GM12874 (cell line): Measurements from ENCODE around the gene UNC5A.

Experiments
- TF ChIP-seq, protein P1 (sequence below): IDR thresholded peaks from 2 replicates; pipeline ENCODE4 v1.5.1; 2011; ENCODE audit warnings: low read depth, mild to moderate bottlenecking, control low read depth, low read length, moderate library complexity; ENCODE audit not compliant: insufficient read depth

Gene UNC5A

DNA sequence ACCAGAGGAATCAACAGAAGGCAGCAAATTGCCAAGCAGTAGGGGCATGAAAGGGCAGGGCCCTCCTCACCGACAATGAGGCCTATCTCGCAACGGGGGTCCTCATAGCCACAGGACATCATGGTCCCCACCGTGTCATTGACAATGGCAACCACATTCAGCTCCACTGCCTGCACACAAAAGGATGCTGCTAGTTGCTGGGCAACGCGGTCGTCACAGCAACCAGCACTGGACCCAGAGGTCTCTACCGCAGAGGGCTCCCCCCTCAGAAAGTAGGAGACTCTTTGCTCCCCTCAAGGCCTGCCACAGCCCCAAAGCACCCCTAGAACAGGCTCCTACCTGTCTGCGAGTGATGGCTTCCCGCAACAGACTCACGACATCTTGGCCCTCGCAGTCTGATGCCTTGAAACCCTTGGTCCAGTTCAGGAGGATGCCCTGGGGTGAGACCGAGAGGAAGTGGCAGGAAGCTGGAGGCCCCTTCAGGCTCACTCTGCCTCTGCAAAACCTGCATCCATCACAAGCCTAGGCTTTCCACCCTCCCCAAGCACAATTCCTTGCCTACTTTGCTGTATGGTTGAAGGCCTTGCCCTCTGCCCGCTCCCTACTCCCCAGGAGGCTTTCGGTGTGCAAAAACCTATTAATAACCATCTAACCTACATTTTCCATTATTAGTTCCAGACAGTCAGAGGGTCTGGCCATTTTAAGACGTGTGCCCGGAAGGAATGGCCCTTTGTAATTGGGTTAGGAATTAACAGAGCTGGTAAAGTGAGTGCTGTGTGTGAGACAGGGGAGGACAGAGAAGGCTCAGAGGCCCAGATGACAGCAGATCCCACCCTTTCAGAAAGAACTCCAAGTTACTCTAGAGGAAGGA lies 73.6 kb downstream of the UNC5A start:
- TF ChIP-seq, protein P1, sequence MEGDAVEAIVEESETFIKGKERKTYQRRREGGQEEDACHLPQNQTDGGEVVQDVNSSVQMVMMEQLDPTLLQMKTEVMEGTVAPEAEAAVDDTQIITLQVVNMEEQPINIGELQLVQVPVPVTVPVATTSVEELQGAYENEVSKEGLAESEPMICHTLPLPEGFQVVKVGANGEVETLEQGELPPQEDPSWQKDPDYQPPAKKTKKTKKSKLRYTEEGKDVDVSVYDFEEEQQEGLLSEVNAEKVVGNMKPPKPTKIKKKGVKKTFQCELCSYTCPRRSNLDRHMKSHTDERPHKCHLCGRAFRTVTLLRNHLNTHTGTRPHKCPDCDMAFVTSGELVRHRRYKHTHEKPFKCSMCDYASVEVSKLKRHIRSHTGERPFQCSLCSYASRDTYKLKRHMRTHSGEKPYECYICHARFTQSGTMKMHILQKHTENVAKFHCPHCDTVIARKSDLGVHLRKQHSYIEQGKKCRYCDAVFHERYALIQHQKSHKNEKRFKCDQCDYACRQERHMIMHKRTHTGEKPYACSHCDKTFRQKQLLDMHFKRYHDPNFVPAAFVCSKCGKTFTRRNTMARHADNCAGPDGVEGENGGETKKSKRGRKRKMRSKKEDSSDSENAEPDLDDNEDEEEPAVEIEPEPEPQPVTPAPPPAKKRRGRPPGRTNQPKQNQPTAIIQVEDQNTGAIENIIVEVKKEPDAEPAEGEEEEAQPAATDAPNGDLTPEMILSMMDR, result no peak

DNA sequence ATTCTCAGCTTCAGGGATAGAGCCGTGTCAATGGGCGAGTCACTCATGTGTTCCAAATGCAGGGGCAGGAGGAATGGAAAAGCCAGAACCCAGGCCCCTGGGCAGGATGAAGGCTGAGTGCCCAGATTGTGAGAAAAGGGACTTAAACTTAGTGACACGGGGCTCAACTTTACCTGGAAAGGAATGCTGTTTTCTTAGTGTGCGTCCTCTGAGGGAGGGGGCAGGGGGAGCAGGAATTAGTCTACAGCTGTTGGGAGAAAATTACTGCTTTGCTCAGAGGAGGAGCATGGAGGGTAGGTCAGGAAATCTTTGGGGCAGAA lies 74.2 kb downstream of the UNC5A start:
- TF ChIP-seq, protein P1, result no peak

DNA sequence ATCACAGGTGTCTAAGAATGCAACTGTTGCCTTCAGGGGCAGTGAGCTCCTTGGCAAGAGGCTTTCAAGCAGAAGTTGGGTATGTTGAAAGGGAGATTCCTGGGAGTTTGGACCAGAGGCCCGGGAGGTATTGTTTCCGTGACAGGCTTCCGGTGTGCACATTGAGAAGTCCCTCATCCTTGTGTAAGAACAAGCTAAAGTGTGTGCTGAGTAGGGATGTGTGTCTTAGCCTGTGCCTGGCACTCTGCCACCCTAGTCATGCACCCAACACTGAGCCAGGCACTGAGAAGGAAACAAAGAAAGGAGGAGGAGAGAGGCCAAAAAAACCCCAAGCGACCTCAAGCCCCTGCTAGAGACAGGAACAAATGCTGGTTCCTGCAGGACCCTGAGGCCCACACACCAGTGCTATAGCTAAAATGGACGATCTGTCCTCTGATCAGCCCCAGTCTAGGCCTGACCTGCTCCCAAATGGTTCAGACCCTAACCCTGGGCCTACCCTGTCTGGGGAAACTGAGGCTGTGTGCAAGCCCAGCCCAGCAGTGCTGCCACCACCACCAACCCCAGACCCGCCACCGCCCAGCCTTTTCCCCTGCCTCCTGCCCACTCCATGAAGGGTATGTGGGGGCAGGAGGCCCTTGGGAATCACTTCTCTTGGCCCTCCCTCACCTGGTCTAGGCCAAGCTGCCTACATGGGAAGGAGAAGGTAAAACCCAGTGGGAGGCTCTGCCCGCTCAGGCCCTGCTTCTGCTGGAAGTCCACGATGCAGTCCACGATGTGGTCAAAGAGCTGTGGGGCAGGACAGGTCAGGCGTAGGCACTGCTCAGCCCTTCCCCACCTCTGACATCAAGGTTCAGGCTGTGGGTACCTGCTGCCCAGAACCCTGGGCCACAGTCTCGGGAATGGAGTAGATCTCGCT lies 76.2 kb downstream of the UNC5A start:
- TF ChIP-seq, protein P1, result no peak

DNA sequence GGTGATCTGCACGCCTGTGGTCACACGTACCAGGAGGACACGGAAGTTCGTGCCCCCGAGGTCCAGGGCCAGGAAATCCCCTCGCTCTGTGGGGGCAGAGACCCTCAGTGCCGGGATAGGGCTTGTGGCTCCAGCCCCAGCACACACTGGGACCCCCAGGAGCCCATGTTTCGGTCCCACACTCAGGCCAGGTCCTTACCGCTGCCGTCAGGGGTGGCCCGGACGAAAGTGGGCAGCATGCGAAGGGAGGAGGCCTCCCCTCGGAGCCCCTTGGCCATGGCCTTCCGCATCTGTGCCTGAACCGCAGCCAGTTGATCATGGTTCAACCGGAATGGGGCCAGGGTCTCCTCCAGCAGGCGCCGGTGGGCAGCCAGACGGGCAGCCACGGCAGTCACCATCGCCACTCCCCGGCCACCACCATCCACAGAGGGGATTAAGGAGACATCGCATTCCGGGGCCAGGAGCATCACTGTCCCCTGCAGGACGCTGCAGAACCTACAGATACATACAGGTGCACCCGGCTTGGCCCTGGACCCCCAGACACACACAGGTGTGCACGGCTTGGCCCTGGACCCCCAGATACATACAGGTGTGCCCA lies 77.0 kb downstream of the UNC5A start:
- TF ChIP-seq, protein P1, result no peak

DNA sequence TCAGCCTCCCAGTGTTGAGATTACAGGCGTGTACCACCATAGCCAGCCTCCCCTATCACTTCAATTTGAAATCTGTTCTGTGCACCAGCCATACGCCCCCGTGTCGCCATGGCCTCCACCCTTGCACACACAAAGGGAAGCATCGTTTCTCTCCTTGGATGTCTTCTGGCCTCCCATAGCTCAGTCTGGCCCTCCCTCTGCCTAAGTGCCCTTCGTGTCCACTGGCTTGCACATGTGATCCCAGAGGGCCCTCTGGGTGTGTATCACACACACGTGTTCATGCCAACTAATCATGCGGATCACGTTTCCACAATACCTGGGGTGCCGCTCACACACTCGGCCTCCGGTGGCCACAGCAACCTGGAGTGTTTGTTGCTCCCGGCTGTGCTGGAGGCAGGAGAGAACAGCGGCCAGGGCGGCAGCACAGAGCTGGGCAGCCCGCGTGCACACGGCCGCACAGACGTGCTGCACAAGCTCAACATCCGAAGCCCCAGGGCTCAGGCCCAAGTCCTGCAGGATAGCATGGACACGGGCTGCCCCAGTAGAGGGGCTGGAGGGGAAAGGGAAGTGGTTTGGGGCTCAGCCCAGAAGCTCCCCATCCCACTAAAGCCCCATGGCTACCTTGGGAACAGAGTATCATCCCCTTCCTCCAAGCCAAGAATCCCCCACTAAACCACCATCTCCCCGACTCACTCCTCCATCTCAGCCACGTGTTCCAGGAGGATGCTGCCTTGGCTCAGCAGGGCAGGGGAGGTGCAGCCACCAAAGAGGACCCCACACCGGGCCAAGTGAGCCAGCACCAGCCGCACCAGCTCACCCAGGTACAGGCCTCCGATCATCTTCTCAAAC lies 77.9 kb downstream of the UNC5A start:
- TF ChIP-seq, protein P1, result no peak

DNA sequence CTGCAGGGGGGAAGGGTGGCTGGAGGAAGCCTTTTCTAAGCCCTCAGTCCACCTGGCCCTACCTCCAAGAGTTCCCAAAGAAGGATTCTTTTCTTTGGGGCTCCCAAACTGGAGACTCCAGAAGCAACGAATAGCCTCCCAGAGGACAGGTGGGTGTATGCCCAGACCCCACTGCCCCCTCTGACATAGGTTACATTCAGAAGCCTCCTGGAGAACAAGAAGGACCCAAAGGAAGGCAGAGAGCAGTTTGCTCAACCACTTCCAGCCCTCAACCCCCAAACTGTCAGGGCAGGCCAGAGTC lies 78.5 kb downstream of the UNC5A start:
- TF ChIP-seq, protein P1, result no peak
